NCI-H2107 treated with DMSO at 0.1 percent for 48 hours (cell line): Measurements from ENCODE around the gene RAC3.
"Not testable (repeated sequence)": the region's sequence is repeated elsewhere in the genome, so short reads cannot be mapped to it uniquely, and the experiment has no call there.

ENCODE experiments used
- DNase-seq: peaks from one replicate; lab custom pipeline; 2025; ENCODE audit not compliant: unreplicated experiment; lab: John Stamatoyannopoulos, UW

Gene RAC3

DNA sequence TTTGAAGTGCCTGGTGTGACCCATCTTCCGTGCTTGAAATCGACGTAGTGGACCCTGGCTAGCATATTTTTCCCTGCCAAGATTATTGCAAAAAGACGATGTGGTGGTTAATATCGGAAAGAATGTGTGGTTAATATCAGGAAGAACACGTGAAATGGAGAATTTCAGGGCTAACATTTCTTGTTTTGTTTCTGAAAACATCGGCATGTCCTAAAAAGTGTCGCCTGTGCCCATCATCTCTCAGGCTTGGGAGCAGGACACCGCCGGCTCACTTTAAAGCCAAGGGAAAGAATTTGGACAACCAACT lies 6.4 kb downstream of the RAC3 start:
- no peak for DNase-seq

DNA sequence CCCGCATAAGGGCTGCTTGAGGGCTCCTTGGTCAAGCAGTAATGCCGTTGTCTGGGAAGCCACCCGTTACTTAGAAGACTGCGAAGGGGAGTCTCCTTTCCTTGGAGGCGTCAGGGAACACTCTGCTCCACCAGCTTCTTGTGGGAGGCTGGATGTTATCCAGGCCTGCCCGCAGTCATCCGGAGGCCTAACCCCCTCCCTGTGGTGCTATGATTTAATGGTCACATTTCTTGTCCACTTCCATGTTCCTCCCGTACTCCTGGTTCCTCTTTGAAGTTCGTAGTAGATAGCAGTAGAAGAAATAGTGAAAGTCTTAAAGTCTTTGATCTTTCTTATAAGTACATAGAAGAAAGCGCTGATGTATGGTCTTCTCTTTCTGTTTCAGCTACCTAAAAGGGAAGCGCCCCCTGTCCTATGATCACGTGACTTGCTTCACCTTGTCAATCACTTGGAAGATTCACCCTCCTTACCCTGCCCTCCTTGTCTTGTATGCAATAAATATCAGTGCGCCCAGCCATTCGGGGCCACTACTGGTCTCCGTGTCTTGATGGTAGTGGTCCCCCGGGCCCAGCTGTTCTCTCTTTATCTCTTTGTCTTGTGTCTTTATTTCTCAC lies 7.4 kb downstream of the RAC3 start:
- not testable (repeated sequence) for DNase-seq

DNA sequence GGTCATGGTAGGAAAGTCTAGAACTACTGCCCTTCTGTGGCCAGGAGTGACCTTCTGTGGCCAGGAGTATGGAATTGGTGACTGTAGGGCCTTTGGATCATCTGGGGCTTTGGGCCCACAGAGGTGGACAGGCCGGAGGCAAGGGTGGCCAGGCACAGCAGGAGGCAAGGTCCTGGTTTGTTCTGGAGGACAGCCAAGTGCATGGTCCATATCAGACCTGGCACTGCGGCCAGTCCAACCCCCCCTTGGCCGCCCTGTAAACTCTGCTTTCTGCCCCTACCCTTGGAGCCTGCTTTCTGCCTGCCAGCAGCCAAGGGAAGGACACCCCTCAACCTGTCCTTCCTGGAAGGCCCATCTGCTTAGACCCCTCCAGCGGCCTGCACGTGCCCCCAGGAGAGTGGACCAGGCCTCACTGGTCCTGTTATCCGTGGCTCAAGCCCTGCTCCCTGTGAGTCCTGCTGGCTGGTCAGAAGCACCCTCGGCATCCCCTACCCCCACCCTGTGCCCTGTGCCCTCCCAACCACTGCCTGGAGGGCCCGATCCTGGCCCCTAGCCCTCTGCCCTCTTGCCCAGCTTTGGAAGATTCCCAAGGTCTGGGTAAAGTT lies 8.3 kb downstream of the RAC3 start:
- DNase-seq = no peak

DNA sequence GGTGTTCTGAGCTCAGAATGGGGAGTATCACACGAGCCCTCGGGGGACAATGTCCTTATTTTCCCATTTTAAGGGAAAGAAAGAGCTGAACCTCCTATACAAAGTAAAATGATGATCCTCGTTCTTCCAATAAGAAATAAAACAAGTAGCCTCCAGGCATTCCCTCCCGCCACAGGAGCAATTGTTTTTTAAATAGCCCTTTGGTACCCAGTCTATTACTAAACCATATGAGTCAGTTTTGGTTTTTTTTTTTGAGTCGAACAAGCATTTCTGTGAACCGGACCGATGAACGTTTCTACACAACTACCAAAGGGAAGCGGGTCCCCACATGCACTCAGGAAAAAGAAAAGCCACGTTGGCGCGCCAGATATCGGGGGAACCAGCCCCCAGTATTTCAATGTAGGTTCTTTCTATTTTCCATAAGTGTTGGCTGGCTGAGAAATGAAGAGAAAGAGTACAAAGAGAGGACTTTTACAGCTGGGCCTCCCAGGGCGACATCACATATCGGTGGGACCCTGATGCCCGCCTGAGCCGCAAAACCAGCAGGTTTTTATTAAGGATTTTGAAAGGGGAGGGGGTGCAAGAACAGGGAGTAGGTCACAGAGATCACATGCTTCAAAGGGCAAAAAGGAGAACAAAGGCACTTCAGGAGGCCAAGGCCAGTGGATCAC lies 9.8 kb downstream of the RAC3 start:
- DNase-seq = no peak

DNA sequence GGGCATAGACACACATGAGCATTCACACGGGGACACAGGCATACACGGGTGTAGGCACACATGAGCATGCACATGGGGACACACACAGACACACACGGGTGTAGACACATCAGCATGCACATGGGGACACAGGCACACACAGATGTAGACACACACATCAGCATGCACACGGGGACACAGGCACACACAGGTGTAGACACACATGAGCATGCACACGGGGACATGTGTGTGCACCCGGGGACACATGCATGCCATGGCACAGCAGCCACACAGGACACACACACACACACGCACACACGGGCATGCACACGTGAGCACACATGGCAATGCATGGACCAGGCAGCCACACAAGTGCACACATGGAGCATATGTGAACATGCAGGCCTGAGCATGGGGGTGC lies 11.2 kb downstream of the RAC3 start:
- no peak for DNase-seq

DNA sequence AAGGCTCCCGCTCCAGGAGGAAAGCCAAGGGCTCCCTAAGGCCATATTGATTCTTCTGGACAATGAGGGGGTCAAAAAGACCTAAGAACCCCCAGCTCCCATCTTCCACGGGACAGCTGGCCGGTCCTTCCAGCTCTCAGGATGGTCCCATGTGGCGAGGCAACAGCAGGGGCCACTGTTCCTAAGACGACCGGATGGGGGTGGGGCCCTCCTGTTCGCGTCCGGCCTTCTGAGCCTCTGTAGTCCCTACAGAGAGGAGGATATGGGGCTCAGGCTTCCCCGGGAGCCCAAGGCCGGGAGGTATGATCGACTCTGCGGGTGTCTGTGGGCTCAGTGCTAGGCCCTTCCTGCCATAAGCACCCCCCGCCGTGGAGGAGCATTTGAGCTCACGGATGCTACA lies 12.0 kb downstream of the RAC3 start:
- no peak for DNase-seq

DNA sequence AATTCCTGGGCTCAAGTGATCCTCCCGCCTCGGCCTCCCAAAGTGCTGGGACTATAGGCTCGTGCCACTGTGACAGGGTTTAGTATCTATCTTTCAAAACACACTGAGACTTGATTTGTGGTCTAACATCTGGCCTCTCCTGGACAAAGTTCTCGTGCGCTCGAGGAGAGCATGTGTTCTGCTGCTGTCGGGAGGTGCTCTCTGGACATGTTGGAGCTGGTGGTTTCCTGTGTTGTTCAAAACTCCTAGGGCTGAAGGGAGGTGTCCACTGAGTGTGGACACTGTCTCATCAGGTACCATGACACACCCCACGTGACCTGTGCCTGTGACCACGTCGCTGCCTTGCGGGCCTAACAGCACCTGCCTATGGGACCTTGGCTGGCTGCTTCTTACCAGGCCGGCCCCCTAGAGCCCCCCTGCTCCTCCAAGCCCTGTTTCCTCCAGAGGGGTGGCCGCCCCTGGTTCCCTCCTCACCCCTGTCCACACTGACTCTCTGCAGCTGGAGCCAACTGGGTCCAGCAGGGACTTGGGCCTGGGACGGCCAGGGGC lies 14.5 kb downstream of the RAC3 start:
- no peak for DNase-seq

DNA sequence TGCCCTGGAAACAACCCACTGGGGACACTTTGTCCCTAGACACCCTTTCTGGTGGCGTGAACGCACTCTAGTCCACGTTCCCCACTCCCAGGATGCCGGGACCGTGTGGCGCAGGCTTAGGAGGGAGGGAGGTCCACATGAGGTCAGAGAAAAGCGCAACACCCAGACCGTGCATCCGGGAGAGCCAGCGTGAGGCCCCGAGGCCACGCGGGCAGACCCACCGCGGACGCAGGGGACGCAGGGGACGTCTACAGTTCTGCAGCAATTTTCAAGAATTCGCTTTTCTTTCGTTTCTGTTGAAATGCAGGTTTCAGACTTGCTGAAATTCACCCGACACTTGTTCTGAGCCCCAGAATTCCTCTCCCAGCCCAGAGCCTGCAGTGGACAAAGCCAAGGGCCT lies 15.4 kb downstream of the RAC3 start:
- no peak for DNase-seq

DNA sequence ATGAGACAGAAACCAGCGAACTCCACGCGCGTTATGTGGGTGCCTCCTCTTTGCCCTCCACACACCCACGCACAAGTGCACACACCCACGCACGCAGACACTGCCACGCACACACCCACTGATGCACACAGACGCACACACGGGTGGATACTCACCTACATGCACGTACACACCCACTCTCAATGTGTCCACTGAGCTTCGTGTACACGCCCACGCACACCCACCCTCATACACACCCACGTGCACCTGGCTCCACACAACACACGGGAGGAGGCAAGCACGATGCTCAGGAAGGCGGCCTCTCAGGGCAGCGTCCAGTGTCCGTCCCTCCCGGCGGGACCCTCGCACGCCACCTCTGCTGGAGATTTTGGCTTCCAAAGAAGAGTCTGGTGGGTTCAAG lies 15.9 kb downstream of the RAC3 start:
- no peak for DNase-seq

DNA sequence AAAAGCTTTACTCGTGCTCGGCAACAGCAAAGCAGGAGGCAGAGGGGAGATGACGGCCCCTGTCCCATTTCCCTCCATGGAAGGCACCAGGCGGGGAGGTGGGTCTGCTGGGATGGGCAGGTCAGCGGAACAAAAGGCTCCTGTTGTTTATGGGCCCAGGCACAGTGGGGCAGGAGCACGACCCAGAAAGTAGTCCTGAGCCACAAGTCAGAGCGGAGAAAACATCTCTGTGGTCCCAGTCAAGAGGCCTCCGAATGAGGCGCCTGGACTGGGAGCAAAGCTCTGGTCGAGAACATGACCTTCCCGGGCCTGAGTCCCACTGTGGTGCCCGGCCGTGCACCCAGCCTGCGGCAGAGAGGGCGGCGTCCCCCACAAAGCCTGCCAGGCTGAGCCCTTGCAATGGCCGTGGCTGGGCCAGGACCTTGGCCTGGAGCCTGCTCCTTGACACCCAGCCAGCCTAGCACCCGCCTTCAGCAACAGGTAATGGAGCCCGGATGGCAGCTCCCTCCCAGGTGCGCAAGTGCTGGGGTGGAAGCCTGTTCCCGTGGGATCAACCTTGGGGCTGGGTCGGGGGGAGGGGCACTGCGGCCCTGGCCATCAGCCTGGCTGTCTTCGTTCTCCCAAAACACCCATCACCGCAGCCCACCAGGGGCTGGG lies 16.6 kb downstream of the RAC3 start:
- no peak for DNase-seq

DNA sequence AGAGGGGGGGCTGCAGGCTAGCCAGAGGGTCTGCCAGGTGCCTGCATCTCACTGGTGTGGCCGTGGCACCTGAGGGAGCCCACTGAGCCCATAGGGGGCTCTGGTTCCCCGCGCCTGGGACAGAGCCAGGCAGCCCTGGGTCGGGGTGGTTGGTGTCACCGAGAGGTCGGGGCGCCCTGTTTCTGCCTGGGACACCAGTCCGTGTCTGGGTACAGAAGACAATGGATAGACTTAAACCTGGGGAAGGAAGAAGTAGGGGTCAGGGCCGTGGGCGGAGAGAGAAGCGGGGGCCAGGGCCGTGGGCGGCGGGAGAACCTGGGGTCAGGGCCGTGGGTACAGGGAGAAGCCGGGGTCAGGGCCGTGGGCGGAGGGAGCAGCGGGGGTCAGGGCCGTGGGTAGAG lies 17.1 kb downstream of the RAC3 start:
- no peak for DNase-seq

DNA sequence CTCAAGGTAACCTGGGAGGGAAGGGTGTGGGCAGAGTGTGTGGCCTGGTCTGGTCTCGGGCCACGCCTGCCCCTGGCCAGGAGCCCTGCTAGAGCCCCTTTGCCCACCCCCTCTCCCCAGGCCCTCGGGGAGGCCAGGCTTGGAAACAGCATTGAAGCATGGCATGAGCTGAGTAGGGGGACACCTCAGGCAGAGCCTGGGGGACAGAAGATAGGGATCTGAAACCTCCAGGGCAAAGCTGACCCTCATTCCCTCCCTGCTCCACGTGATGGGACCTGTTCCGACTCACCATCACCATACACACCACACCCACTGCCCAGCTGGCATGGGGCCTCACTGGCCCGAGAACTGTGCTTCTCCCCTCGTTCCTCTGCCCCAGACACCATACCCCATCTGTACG lies 17.6 kb downstream of the RAC3 start:
- no peak for DNase-seq

DNA sequence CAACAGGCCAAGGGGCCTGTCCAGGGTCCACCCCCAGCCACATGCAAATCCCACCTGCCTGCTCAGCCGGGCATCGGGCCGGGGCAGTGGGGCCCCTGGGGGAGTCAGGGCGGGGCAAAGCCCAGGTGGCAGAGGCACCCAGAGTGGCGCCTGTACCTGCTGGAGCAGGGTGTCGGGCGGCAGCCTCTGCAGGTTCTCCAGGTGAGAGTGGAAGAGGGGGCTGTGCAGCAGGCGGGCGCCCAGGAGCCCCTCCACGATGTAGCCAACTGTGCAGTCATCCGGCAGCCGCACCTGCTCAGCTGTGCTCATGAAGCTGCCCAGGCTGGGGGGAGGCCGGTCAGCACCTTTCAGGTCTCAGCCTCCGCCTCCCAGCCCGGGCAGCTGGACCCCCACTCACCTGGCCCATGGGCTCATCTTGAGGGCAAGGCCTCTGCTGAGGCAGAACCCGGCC lies 18.1 kb downstream of the RAC3 start:
- no peak for DNase-seq

DNA sequence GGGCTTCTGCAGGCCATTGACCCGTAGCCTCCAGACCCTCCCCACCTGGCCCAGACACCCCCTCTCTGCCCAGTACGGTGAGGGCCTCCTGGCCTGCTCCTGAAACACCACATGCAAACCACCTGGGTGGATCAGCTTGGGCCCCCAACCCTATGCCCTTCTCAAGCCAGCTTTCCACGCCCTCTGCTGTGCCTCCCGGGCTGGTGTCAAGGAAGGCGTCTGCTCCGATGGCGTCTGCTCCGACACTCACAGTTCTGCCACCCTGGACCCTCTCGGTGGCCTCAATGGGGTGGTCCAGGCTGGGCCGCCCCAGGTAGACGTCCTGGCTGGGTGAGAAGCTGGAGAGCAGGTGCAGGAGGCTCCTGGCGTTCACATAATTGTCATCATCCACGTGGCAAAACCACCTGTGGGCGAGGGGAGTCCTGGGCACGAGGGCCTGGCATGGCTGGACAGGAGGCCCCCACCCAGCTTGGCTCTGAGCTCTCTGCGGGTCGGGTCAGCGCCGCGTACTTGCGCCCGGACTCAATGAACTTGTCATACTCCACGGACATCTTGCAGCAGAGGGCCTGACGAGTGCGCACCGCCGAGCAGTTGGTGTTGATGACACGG lies 18.8 kb downstream of the RAC3 start:
- no peak for DNase-seq

DNA sequence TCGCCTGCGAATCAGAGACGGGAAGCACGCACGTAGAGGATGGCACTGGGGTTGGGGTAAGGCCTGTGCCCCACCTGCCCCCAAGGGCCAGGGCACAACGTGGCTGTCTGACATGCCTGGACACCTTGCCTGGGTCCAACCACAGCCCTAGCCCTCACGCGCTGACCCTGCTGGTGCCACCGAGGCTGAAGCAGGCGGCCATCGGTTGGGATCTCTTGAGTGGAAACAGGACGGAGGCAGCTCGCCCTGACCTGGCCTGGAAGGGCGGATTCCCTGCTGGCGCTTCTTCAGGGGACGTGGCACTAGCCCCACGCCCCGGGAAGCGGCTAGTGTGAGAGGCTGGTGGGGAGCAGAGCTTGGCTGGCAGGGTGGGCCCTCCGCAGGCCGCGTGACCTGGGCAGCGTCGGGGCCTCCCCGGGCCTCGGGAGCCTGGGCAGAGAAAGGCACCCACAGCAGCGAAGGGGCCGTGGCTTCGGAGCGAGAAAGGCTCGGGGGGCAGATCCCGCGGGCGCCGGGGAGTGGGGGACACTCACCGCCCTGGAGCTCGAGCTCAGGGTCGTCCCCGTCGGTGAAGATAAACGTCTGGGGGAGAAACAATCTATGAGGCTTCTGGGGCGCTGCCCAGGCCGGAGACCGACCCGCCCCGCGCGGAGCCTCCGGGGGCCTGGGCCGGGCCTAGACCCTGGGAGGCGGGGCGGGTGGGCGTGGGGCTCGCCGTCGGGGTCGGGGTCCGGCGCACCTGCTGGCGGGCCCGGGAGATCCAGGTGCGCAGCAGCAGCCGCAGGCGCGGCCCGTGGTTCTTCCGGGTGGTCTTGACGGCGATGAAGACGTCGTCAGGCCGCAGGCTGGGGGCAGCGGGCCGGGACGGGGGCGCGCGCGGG lies 19.5 kb downstream of the RAC3 start:
- no peak for DNase-seq

DNA sequence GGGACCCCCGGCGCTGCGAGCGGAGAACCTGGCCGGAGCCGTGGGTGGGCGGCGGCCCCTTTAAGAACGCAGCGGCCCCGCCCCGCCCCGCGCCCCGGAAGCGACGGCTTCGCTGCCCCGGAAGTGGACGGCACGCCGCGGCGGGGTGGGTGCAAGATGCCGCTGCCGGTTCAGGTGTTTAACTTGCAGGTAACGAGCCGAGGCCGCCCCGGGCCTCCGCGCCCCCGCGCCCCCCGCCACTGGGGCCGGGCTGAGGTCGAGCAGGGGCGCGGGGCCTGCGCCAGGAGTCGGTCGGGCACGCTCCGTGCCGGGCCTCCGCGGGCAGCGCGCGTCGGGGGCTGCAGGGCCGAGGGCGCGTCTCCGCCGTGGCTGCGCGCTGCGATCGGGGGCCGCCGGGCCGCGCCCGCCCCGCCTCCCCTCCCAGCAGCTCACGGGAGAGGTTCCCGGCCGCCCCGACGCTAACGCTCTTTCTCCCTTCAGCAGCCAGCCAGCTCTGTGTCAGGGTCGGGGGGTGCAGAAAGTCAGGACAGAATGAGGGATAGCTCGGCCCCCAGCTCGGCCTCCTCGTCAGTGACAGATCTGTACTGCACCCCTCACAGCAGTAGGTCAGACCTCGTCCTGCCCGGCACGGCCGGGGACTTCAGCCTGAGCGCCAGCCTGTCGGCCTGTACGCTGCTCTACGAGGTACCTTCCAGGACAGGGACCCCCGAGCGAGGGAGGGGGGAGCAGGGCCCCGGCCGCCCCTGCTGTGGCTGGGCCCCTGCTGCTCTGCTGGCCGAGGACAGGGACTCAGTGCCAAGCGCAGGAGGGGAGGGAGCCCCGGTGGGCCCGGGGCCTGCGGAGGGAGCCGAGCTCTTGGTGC lies 20.5 kb downstream of the RAC3 start, which contains the start of the genes GPS1 and RFNG:
Gene GPS1 (plus strand): TSS at position 123 of the 862 bp plus-strand sequence. CDS start 34 bp downstream, at position 157.
Gene RFNG (minus strand): TSS at position 36 of the 862 bp plus-strand sequence. CDS start 45 bp downstream, outside the sequence.
- peak; percentile 14 for DNase-seq

DNA sequence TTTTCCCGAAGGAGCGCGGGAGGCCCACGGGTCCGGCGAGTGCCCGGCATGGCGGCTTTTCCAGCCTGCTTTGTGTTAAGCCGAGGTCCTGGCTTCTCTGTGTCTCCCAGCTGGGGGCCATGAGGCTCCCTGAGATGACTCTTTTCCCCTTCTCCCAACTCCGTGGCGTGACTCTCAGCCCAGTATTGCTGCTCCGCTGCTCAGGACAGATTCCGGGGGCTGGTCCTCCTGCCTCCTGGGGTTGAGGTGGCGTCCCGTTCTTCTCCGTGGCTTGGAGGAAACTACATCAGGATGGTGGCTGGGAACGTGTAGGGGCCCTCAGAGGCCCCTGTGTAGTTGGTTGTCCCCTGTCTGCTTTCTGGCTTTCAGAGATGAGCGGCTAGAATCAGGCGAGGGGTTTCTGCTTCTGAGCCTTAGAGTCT lies 21.2 kb downstream of the RAC3 start:
- no peak for DNase-seq

DNA sequence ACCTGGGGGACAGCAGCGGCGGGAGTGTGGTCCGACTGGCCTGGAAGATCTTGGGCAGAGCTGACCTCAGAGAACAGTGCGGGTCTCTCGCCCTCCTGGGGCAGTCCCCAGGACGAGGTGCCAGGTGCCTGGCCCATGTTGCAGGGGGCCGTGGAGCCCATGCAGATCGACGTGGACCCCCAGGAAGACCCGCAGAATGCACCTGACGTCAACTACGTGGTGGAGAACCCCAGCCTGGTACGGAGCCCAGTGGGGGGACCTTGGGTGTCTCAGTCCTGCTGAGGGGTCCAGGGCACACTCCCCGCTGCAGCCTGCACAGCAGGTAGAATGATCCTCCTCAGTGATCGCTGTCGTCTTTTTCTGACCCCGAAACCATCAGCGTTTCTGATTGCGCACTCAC lies 21.7 kb downstream of the RAC3 start:
- DNase-seq = no peak

DNA sequence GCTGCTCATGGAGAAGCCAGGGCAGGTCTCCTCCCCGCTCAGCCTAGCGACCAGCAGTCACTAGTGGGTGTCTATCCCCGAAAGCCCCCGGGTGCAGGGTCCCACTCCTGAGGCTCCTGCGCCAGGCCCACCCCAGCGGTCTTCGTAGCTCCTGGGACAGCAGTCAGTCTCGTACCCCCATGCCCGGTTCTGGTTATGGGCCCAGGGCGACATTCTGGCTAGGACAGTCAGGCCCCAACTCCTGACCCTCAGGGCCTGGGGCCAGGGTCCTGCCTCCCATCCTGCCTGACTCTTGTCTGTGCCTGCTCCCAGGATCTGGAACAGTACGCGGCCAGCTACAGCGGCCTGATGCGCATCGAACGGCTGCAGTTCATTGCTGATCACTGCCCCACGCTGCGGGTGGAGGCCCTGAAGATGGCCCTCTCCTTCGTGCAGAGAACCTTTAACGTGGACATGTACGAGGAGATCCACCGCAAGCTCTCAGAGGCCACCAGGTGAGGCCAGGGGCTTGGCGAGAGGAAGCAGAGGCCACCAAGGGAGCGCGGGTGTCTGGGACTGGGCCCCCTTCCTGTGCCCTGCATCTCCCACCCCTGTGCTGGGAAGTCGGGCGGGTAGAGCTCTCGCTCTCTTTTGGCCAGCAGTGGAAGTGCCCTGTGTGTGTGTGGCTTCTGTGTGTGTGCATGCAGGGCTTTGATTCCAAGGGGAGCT lies 22.2 kb downstream of the RAC3 start:
- DNase-seq = no peak
